GM23338 (cell line): ENCODE measurements around the gene ZNF740. TPM values are rescaled to one million over a fixed set of nuclear protein-coding genes. Genes with fewer than 3 reads are reported as not detected.

Source experiments
- ATAC-seq: fragments of 200-7000 bp; cut with Tn5 transposase; 3 replicates; pipeline ENCODE4 v1.9.1; 2020
- DNase-seq: peaks from one replicate; pipeline ENCODE4 v3.0.0-alpha.2; 2015; ENCODE audit warnings: low spot score
- H2AFZ ChIP-seq: fragments of 200-600 bp; sonication (generic); 2 replicates; pipeline ENCODE4 v1.8.0; 2016; ENCODE audit warnings: antibody characterized with exemption, mild to moderate bottlenecking, moderate library complexity
- H3F3A ChIP-seq: fragments of 200-600 bp; sonication (generic); replicated peaks from 2 replicates; pipeline ENCODE4 v1.8.0; 2017; ENCODE audit warnings: antibody characterized with exemption, mixed run types, low read depth
- H3K27ac ChIP-seq: fragments of 200-600 bp; sonication (generic); 2 replicates; pipeline ENCODE4 v1.6.1; 2016; ENCODE audit warnings: low read depth
- H3K27me3 ChIP-seq: fragments of 200-600 bp; sonication (generic); 2 replicates; pipeline ENCODE4 v1.8.0; 2016; ENCODE audit warnings: mild to moderate bottlenecking, mixed run types, moderate library complexity; ENCODE audit not compliant: insufficient read depth
- H3K36me3 ChIP-seq: fragments of 200-600 bp; sonication (generic); 2 replicates; pipeline ENCODE4 v1.8.0; 2016; ENCODE audit warnings: mild to moderate bottlenecking; ENCODE audit not compliant: insufficient read depth
- H3K4me1 ChIP-seq: fragments of 200-600 bp; sonication (generic); 2 replicates; pipeline ENCODE4 v1.8.0; 2016; ENCODE audit warnings: mild to moderate bottlenecking, moderate library complexity; ENCODE audit not compliant: insufficient read depth
- H3K4me2 ChIP-seq: fragments of 200-600 bp; sonication (generic); 2 replicates; pipeline ENCODE4 v1.7.1; 2017; ENCODE audit warnings: mixed run types
- H3K4me3 ChIP-seq: fragments of 200-600 bp; sonication (generic); 2 replicates; pipeline ENCODE4 v1.6.1; 2016; ENCODE audit warnings: mixed run types
- H3K79me2 ChIP-seq: fragments of 200-600 bp; sonication (generic); replicated peaks from 2 replicates; pipeline ENCODE4 v1.8.0; 2017; ENCODE audit warnings: mild to moderate bottlenecking; ENCODE audit not compliant: insufficient read depth
- H3K9me2 ChIP-seq: fragments of 200-600 bp; sonication (generic); 2 replicates; pipeline ENCODE4 v1.8.0; 2017; ENCODE audit not compliant: insufficient read depth
- H4K20me1 ChIP-seq: fragments of 200-600 bp; sonication (generic); replicated peaks from 2 replicates; pipeline ENCODE4 v1.8.0; 2017; ENCODE audit warnings: mild to moderate bottlenecking; ENCODE audit not compliant: insufficient read depth
- H3K27ac Mint-ChIP-seq: 2 replicates; pipeline ENCODE4 v1.8.0; 2020; ENCODE audit warnings: inconsistent platforms, mild to moderate bottlenecking, moderate library complexity, mixed read lengths
- H3K27me3 Mint-ChIP-seq: 3 replicates; pipeline ENCODE4 v1.8.0; 2022; ENCODE audit warnings: low read depth, mild to moderate bottlenecking, moderate library complexity, mixed read lengths, inconsistent platforms; ENCODE audit not compliant: insufficient read depth, poor library complexity
- H3K36me3 Mint-ChIP-seq: 3 replicates; pipeline ENCODE4 v1.8.0; 2021; ENCODE audit warnings: low read depth, mild to moderate bottlenecking, inconsistent platforms, moderate library complexity, mixed read lengths
- H3K4me1 Mint-ChIP-seq: 3 replicates; pipeline ENCODE4 v1.8.0; 2020; ENCODE audit warnings: mild to moderate bottlenecking, inconsistent platforms, mixed read lengths
- H3K4me3 Mint-ChIP-seq: 3 replicates; pipeline ENCODE4 v1.8.0; 2021; ENCODE audit warnings: moderate library complexity, mild to moderate bottlenecking, inconsistent platforms, mixed read lengths
- H3K9me3 Mint-ChIP-seq: 3 replicates; pipeline ENCODE4 v1.8.0; 2020; ENCODE audit warnings: moderate library complexity, mild to moderate bottlenecking, inconsistent platforms, mixed read lengths
- CREB1 ChIP-seq: fragments of 250-450 bp; sonication (Bioruptor Pico); IDR thresholded peaks from 2 replicates; pipeline ENCODE4 v1.5.0; 2020; ENCODE audit warnings: low read depth, mild to moderate bottlenecking, moderate library complexity
- ETS1 ChIP-seq: IDR thresholded peaks from 2 replicates; pipeline ENCODE4 v1.6.1; 2016; ENCODE audit warnings: antibody characterized with exemption
- EZH2 ChIP-seq: fragments of 200-600 bp; sonication (generic); IDR thresholded peaks from one replicate; pipeline ENCODE4 v1.8.0; 2017; ENCODE audit warnings: antibody characterized with exemption, mild to moderate bottlenecking, low read depth; ENCODE audit not compliant: unreplicated experiment
- EZH2phosphoT487 ChIP-seq: fragments of 200-600 bp; sonication (generic); IDR thresholded peaks from one replicate; pipeline ENCODE4 v1.8.1; 2018; ENCODE audit warnings: antibody characterized with exemption; ENCODE audit not compliant: unreplicated experiment
- JUNB ChIP-seq: IDR thresholded peaks from one replicate; pipeline ENCODE4 v1.6.1; 2016; ENCODE audit warnings: antibody characterized with exemption; ENCODE audit not compliant: unreplicated experiment
- NANOG ChIP-seq: IDR thresholded peaks from 2 replicates; pipeline ENCODE4 v1.6.1; 2016; ENCODE audit warnings: antibody characterized with exemption, borderline replicate concordance
- POLR2AphosphoS5 ChIP-seq: IDR thresholded peaks from 2 replicates; pipeline ENCODE4 v1.6.1; 2016; ENCODE audit warnings: antibody characterized with exemption, low read depth
- STAT1 ChIP-seq: IDR thresholded peaks from one replicate; pipeline ENCODE4 v1.6.1; 2016; ENCODE audit warnings: antibody characterized with exemption; ENCODE audit not compliant: unreplicated experiment
- ZNF114 ChIP-seq: fragments of 250-450 bp; sonication (Bioruptor Pico); IDR thresholded peaks from 2 replicates; pipeline ENCODE4 v1.5.0; 2020; ENCODE audit warnings: mild to moderate bottlenecking, moderate library complexity
- ZNF331 ChIP-seq: fragments of 250-450 bp; sonication (Bioruptor Pico); IDR thresholded peaks from 2 replicates; pipeline ENCODE4 v1.5.0; 2020; ENCODE audit warnings: low read depth, mild to moderate bottlenecking, moderate library complexity
- polyA plus RNA-seq: library from polyadenylated mRNA; unstranded; fragments of >200 nt; fragmentation: Nextera tagmentation; extraction: Ambion mirVana; gene quantifications from 2 replicates; pipeline ENCODE4 v1.2.1, GENCODE V29; 2016
- total RNA-seq: library from RNA; depleted of rRNA; stranded (reverse); fragments of >200 nt; shearing (Covaris generic); gene quantifications from 2 replicates; pipeline ENCODE4 v1.2.3, GENCODE V29; 2014
- TF ChIP-seq, protein P1 (sequence below): IDR thresholded peaks from one replicate; pipeline ENCODE4 v1.6.1; 2018; ENCODE audit warnings: antibody characterized with exemption; ENCODE audit not compliant: unreplicated experiment
- TF ChIP-seq, protein P2 (sequence below), 2 experiments: fragments of 200-600 bp in 1 of 2; sonication (generic) in 1 of 2; conservative IDR thresholded peaks; 2 replicates each; pipeline versions ENCODE4 v1.5.1 to v1.6.1; 2016 to 2017; ENCODE audit warnings: antibody characterized with exemption in 2 of 2, low read depth in 2 of 2, mild to moderate bottlenecking in 2 of 2, moderate library complexity in 1 of 2
- TF ChIP-seq, protein P3 (sequence below): fragments of 250-450 bp; sonication (Bioruptor Pico); IDR thresholded peaks from 2 replicates; pipeline ENCODE4 v1.5.0; 2020; ENCODE audit warnings: mild to moderate bottlenecking, moderate library complexity

Gene ZNF740
- total and polyA plus RNA-seq, 2 experiments from 2014 or later = 2.6 to 13.0 TPM

DNA sequence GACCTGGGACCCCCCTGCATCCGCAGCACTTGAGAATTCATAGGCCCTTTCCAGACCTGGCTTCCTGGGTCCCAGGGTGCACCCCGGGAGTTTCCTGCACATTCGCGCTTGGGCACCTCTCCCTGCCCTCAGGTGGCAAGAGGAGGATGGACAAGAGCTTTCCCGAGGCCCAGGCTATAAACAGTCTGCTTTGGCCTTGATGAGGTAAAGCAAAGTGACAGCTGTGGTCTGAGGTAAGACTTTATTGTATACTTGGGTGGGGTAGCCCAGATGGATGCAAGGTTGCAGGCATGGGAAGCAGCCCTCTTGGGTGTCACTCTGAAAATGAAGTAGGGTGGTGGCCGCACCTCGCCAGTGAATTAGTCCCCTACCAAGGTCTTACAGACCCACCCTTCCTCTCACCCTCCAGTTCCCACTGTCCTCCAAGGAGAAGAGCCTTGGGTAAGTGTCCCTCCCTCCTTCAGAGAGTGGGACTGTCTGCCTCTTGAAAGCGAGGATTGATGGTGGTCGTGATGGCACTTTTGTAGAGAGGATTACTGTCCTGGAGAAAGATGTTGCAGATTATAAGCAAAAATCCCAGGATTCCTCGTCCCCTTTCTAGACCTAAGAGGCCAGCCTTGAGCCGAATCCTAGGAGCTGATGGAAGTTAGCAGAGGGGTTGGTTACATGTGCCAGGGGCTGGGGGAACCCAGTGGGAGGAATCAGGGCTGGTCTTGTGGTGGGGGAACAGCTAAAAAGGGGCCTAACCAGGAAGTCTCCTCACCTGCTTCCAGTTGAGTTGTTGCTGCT, 10.8 kb downstream of the ZNF740 start:
- no peaks in the 10 kb centered on the region for H3F3A ChIP-seq
- peaks cover 39% of the 10 kb centered on the region for H3K27me3 ChIP-seq
- no peaks in the 10 kb centered on the region for H3K79me2 ChIP-seq
- TF ChIP-seq EZH2phosphoT487 (no peak), NANOG (no peak), CREB1 (no peak), ZNF114 (CRISPR knock-in tag) (no peak), POLR2AphosphoS5 (no peak), ETS1 (no peak), ZNF331 (CRISPR knock-in tag) (no peak), JUNB (no peak), EZH2 (no peak), STAT1 (no peak)
- TF ChIP-seq, protein P1, sequence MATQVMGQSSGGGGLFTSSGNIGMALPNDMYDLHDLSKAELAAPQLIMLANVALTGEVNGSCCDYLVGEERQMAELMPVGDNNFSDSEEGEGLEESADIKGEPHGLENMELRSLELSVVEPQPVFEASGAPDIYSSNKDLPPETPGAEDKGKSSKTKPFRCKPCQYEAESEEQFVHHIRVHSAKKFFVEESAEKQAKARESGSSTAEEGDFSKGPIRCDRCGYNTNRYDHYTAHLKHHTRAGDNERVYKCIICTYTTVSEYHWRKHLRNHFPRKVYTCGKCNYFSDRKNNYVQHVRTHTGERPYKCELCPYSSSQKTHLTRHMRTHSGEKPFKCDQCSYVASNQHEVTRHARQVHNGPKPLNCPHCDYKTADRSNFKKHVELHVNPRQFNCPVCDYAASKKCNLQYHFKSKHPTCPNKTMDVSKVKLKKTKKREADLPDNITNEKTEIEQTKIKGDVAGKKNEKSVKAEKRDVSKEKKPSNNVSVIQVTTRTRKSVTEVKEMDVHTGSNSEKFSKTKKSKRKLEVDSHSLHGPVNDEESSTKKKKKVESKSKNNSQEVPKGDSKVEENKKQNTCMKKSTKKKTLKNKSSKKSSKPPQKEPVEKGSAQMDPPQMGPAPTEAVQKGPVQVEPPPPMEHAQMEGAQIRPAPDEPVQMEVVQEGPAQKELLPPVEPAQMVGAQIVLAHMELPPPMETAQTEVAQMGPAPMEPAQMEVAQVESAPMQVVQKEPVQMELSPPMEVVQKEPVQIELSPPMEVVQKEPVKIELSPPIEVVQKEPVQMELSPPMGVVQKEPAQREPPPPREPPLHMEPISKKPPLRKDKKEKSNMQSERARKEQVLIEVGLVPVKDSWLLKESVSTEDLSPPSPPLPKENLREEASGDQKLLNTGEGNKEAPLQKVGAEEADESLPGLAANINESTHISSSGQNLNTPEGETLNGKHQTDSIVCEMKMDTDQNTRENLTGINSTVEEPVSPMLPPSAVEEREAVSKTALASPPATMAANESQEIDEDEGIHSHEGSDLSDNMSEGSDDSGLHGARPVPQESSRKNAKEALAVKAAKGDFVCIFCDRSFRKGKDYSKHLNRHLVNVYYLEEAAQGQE = no peak
- TF ChIP-seq, protein P2, sequence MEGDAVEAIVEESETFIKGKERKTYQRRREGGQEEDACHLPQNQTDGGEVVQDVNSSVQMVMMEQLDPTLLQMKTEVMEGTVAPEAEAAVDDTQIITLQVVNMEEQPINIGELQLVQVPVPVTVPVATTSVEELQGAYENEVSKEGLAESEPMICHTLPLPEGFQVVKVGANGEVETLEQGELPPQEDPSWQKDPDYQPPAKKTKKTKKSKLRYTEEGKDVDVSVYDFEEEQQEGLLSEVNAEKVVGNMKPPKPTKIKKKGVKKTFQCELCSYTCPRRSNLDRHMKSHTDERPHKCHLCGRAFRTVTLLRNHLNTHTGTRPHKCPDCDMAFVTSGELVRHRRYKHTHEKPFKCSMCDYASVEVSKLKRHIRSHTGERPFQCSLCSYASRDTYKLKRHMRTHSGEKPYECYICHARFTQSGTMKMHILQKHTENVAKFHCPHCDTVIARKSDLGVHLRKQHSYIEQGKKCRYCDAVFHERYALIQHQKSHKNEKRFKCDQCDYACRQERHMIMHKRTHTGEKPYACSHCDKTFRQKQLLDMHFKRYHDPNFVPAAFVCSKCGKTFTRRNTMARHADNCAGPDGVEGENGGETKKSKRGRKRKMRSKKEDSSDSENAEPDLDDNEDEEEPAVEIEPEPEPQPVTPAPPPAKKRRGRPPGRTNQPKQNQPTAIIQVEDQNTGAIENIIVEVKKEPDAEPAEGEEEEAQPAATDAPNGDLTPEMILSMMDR (conservative IDR thresholded peaks at IDR 0.05; ENCODE audit: low read depth in 2 of 2) = no peak
- TF ChIP-seq, protein P3, sequence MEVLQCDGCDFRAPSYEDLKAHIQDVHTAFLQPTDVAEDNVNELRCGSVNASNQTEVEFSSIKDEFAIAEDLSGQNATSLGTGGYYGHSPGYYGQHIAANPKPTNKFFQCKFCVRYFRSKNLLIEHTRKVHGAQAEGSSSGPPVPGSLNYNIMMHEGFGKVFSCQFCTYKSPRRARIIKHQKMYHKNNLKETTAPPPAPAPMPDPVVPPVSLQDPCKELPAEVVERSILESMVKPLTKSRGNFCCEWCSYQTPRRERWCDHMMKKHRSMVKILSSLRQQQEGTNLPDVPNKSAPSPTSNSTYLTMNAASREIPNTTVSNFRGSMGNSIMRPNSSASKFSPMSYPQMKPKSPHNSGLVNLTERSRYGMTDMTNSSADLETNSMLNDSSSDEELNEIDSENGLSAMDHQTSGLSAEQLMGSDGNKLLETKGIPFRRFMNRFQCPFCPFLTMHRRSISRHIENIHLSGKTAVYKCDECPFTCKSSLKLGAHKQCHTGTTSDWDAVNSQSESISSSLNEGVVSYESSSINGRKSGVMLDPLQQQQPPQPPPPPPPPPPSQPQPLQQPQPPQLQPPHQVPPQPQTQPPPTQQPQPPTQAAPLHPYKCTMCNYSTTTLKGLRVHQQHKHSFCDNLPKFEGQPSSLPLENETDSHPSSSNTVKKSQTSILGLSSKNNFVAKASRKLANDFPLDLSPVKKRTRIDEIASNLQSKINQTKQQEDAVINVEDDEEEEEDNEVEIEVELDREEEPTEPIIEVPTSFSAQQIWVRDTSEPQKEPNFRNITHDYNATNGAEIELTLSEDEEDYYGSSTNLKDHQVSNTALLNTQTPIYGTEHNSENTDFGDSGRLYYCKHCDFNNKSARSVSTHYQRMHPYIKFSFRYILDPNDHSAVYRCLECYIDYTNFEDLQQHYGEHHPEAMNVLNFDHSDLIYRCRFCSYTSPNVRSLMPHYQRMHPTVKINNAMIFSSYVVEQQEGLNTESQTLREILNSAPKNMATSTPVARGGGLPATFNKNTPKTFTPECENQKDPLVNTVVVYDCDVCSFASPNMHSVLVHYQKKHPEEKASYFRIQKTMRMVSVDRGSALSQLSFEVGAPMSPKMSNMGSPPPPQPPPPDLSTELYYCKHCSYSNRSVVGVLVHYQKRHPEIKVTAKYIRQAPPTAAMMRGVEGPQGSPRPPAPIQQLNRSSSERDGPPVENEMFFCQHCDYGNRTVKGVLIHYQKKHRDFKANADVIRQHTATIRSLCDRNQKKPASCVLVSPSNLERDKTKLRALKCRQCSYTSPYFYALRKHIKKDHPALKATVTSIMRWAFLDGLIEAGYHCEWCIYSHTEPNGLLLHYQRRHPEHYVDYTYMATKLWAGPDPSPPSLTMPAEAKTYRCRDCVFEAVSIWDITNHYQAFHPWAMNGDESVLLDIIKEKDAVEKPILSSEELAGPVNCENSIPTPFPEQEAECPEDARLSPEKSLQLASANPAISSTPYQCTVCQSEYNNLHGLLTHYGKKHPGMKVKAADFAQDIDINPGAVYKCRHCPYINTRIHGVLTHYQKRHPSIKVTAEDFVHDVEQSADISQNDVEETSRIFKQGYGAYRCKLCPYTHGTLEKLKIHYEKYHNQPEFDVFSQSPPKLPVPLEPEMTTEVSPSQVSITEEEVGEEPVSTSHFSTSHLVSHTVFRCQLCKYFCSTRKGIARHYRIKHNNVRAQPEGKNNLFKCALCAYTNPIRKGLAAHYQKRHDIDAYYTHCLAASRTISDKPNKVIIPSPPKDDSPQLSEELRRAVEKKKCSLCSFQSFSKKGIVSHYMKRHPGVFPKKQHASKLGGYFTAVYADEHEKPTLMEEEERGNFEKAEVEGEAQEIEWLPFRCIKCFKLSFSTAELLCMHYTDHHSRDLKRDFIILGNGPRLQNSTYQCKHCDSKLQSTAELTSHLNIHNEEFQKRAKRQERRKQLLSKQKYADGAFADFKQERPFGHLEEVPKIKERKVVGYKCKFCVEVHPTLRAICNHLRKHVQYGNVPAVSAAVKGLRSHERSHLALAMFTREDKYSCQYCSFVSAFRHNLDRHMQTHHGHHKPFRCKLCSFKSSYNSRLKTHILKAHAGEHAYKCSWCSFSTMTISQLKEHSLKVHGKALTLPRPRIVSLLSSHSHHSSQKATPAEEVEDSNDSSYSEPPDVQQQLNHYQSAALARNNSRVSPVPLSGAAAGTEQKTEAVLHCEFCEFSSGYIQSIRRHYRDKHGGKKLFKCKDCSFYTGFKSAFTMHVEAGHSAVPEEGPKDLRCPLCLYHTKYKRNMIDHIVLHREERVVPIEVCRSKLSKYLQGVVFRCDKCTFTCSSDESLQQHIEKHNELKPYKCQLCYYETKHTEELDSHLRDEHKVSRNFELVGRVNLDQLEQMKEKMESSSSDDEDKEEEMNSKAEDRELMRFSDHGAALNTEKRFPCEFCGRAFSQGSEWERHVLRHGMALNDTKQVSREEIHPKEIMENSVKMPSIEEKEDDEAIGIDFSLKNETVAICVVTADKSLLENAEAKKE (CRISPR knock-in tag) = no peak
- H4K20me1 ChIP-seq = peaks cover 14% of the 10 kb centered on the region
- no peak overlapping the region for H2AFZ ChIP-seq
- no peaks in the 10 kb centered on the region; the same call in 1 of the 3 replicates for H3K9me3 Mint-ChIP-seq
- no peak for DNase-seq
- no peak for ATAC-seq
- no peak overlapping the region for H3K27ac Mint-ChIP-seq
- no peak overlapping the region for H3K4me2 ChIP-seq
- H3K9me2 ChIP-seq = no peaks in the 10 kb centered on the region
- peaks cover 7% of the 10 kb centered on the region for H3K36me3 ChIP-seq
- H3K4me3 ChIP-seq = no peak overlapping the region
- H3K4me1 Mint-ChIP-seq = peaks cover 31% of the 10 kb centered on the region
- peaks cover 12% of the 10 kb centered on the region; the same call in 1 of the 2 replicates for H3K4me1 ChIP-seq
- peaks cover 29% of the 10 kb centered on the region for H3K36me3 Mint-ChIP-seq
- no peak overlapping the region for H3K27ac ChIP-seq
- peaks cover 23% of the 10 kb centered on the region for H3K27me3 Mint-ChIP-seq
- H3K4me3 Mint-ChIP-seq = no peak overlapping the region
